WTC11 (cell line): ENCODE results near the gene MLH3. TPM values are rescaled to one million over a fixed set of nuclear protein-coding genes. Genes with fewer than 3 reads are reported as not detected.

Experiments
- ATAC-seq: fragments of 200-7000 bp; cut with Tn5 transposase; 2 replicates; pipeline ENCODE4 v1.10.0; 2021; ENCODE audit warnings: mild to moderate bottlenecking, moderate library complexity
- CTCF ChIA-PET: fragments of 300-600 bp; sonication (Branson Sonifier 250); formaldehyde crosslinking; loops from one replicate; lab custom pipeline; 2021; ENCODE audit warnings: antibody characterized with exemption; lab: Charles Lee
- POLR2A ChIA-PET: fragments of 350-600 bp; sonication (Branson Sonifier 250); formaldehyde crosslinking; loops from one replicate; lab custom pipeline; 2021; ENCODE audit warnings: antibody characterized with exemption; lab: Charles Lee
- DNase-seq: peaks from one replicate; pipeline ENCODE4 v3.0.0; 2021; ENCODE audit warnings: low spot score
- H3K27ac Mint-ChIP-seq: 2 replicates; pipeline ENCODE4 v1.8.0; 2021; ENCODE audit warnings: mixed read lengths
- H3K27me3 Mint-ChIP-seq: 2 replicates; pipeline ENCODE4 v1.8.0; 2021; ENCODE audit warnings: low read depth, mild to moderate bottlenecking, moderate library complexity, mixed read lengths
- H3K36me3 Mint-ChIP-seq: 2 replicates; pipeline ENCODE4 v1.8.0; 2021; ENCODE audit warnings: mixed read lengths
- H3K4me1 Mint-ChIP-seq: 2 replicates; pipeline ENCODE4 v1.8.0; 2022; ENCODE audit warnings: mixed read lengths
- H3K4me3 Mint-ChIP-seq: 2 replicates; pipeline ENCODE4 v1.8.0; 2021; ENCODE audit warnings: mild to moderate bottlenecking, moderate library complexity, mixed read lengths
- H3K9me3 Mint-ChIP-seq: 2 replicates; pipeline ENCODE4 v1.8.0; 2021; ENCODE audit warnings: mixed read lengths
- HMGA2 ChIP-seq: fragments of 250-450 bp; sonication (Bioruptor Pico); IDR thresholded peaks from 2 replicates; pipeline ENCODE4 v1.4.0; 2021; ENCODE audit warnings: mild to moderate bottlenecking, moderate library complexity
- NFYB ChIP-seq: sonication (generic); formaldehyde crosslinking; conservative IDR thresholded peaks from 2 replicates; pipeline ENCODE4 v1.8.0; 2022; ENCODE audit warnings: low read depth, missing genetic modification reagents
- RELA ChIP-seq: sonication (generic); formaldehyde crosslinking; IDR thresholded peaks from 2 replicates; pipeline ENCODE4 v1.8.1; 2022; ENCODE audit warnings: missing genetic modification reagents, mild to moderate bottlenecking, borderline replicate concordance
- TEAD1 ChIP-seq: sonication (generic); formaldehyde crosslinking; IDR thresholded peaks from 2 replicates; pipeline ENCODE4 v1.8.0; 2022; ENCODE audit warnings: mild to moderate bottlenecking, missing genetic modification reagents
- ZNF232 ChIP-seq: sonication (generic); formaldehyde crosslinking; IDR thresholded peaks from 2 replicates; pipeline ENCODE4 v1.8.0; 2022; ENCODE audit warnings: mild to moderate bottlenecking, missing genetic modification reagents
- ZNF416 ChIP-seq: fragments of 250-450 bp; sonication (Bioruptor Pico); IDR thresholded peaks from 2 replicates; pipeline ENCODE4 v1.9.0; 2021; ENCODE audit warnings: mild to moderate bottlenecking, inconsistent platforms
- total RNA-seq: library from RNA; stranded (reverse); gene quantifications from 3 replicates; pipeline ENCODE4 v1.2.3, GENCODE V29; 2021
- TF ChIP-seq, protein P1 (sequence below): sonication (generic); formaldehyde crosslinking; IDR thresholded peaks from 2 replicates; pipeline ENCODE4 v1.8.0; 2022; ENCODE audit warnings: mild to moderate bottlenecking, missing genetic modification reagents
- TF ChIP-seq, protein P2 (sequence below): fragments of 200-600 bp; IDR thresholded peaks from 2 replicates; pipeline ENCODE4 v1.8.0; 2022; ENCODE audit warnings: antibody characterized with exemption
- TF ChIP-seq, protein P3 (sequence below): sonication (generic); formaldehyde crosslinking; IDR thresholded peaks from 2 replicates; pipeline ENCODE4 v1.8.0; 2022; ENCODE audit warnings: mild to moderate bottlenecking, missing genetic modification reagents
- TF ChIP-seq, protein P4 (sequence below): sonication (generic); formaldehyde crosslinking; IDR thresholded peaks from 2 replicates; pipeline ENCODE4 v1.8.0; 2023; ENCODE audit warnings: mild to moderate bottlenecking, missing genetic modification reagents
- TF ChIP-seq, protein P5 (sequence below): sonication (generic); formaldehyde crosslinking; IDR thresholded peaks from 2 replicates; pipeline ENCODE4 v1.8.0; 2022; ENCODE audit warnings: missing genetic modification reagents

MLH3 gene
- total RNA-seq, 1 experiment from 2014 or later, result 16.7 TPM

DNA sequence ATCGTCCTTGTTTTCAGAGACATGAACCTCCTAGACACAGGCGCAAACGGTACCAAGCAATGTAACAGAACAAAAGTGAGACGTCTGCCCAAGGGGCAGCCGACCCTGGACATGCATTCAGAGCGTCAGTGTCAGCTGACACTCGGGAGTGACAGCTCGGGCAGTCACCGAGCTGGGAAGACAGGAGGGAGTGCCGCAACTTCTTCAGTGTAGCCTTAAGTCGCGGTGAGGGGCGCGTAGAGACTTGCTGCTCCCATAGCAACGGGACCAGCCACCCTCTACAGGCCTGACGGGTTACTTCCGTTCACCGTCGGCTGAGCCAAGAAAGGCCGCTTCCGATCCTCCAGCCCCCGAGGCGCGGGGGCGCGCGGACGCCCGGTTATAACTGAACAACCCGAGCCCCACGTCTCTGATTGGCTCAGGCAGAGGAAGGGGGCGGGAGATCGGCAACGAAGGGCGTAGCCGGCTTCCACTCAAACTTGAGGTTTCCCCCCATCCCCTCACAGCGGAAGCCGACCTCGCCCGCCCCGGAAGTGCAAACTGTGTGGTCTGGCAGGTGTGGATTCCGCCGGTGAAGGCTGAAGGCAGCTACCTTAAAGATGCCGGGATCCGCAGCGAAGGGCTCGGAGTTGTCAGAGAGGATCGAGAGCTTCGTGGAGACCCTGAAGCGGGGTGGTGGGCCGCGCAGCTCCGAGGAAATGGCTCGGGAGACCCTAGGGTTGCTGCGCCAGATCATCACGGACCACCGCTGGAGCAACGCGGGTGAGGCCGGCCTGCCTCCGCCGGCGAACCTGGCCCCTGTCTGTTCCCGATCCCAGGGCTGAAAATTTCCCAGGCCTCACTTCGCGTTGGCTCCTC, 48.6 kb downstream of the MLH3 start, which contains the start of gene EIF2B2 (continued):
- TF ChIP-seq TEAD1 (0 out of 2 replicates have a peak, but pooled peaks have one; percentile 35), NFYB (CRISPR knock-in tag) (peak; percentile 97), ZNF232 (CRISPR knock-in tag) (peak; percentile 40; the same call in 1 of the 2 replicates)
- TF ChIP-seq, protein P1, sequence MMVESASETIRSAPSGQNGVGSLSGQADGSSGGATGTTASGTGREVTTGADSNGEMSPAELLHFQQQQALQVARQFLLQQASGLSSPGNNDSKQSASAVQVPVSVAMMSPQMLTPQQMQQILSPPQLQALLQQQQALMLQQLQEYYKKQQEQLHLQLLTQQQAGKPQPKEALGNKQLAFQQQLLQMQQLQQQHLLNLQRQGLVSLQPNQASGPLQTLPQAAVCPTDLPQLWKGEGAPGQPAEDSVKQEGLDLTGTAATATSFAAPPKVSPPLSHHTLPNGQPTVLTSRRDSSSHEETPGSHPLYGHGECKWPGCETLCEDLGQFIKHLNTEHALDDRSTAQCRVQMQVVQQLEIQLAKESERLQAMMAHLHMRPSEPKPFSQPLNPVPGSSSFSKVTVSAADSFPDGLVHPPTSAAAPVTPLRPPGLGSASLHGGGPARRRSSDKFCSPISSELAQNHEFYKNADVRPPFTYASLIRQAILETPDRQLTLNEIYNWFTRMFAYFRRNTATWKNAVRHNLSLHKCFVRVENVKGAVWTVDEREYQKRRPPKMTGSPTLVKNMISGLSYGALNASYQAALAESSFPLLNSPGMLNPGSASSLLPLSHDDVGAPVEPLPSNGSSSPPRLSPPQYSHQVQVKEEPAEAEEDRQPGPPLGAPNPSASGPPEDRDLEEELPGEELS (CRISPR knock-in tag), result no peak

DNA sequence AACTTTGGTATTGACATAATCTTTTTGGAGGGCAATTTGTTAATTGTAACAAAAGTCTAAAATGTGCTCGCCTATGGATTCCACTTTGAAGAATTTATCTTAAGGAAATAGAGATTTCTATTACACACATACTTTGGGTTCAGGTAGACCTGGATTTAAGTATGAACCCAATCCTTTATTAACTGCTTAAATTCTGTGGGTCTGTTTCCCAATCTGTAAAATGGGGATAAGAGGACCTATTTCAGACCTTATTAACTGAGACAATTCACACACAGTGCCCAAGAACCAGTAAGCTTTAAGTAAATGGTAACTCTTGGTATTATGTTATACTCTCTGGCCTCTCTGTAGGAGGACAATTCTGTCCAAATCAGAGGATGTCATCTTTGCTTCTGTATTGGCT, 49.4 kb downstream of the MLH3 start:
- ATAC-seq (no peak), DNase-seq (no peak)
- H3K9me3 Mint-ChIP-seq, result peaks cover 4% of the 10 kb centered on the region
- TF ChIP-seq, protein P2, sequence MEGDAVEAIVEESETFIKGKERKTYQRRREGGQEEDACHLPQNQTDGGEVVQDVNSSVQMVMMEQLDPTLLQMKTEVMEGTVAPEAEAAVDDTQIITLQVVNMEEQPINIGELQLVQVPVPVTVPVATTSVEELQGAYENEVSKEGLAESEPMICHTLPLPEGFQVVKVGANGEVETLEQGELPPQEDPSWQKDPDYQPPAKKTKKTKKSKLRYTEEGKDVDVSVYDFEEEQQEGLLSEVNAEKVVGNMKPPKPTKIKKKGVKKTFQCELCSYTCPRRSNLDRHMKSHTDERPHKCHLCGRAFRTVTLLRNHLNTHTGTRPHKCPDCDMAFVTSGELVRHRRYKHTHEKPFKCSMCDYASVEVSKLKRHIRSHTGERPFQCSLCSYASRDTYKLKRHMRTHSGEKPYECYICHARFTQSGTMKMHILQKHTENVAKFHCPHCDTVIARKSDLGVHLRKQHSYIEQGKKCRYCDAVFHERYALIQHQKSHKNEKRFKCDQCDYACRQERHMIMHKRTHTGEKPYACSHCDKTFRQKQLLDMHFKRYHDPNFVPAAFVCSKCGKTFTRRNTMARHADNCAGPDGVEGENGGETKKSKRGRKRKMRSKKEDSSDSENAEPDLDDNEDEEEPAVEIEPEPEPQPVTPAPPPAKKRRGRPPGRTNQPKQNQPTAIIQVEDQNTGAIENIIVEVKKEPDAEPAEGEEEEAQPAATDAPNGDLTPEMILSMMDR, result no peak
- TF ChIP-seq, protein P3, sequence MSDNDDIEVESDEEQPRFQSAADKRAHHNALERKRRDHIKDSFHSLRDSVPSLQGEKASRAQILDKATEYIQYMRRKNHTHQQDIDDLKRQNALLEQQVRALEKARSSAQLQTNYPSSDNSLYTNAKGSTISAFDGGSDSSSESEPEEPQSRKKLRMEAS, result no peak
- TF ChIP-seq, protein P4, sequence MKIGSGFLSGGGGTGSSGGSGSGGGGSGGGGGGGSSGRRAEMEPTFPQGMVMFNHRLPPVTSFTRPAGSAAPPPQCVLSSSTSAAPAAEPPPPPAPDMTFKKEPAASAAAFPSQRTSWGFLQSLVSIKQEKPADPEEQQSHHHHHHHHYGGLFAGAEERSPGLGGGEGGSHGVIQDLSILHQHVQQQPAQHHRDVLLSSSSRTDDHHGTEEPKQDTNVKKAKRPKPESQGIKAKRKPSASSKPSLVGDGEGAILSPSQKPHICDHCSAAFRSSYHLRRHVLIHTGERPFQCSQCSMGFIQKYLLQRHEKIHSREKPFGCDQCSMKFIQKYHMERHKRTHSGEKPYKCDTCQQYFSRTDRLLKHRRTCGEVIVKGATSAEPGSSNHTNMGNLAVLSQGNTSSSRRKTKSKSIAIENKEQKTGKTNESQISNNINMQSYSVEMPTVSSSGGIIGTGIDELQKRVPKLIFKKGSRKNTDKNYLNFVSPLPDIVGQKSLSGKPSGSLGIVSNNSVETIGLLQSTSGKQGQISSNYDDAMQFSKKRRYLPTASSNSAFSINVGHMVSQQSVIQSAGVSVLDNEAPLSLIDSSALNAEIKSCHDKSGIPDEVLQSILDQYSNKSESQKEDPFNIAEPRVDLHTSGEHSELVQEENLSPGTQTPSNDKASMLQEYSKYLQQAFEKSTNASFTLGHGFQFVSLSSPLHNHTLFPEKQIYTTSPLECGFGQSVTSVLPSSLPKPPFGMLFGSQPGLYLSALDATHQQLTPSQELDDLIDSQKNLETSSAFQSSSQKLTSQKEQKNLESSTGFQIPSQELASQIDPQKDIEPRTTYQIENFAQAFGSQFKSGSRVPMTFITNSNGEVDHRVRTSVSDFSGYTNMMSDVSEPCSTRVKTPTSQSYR (CRISPR knock-in tag), result no peak
- TF ChIP-seq RELA (no peak), HMGA2 (CRISPR knock-in tag) (no peak), ZNF416 (CRISPR knock-in tag) (no peak)
- TF ChIP-seq, protein P5, sequence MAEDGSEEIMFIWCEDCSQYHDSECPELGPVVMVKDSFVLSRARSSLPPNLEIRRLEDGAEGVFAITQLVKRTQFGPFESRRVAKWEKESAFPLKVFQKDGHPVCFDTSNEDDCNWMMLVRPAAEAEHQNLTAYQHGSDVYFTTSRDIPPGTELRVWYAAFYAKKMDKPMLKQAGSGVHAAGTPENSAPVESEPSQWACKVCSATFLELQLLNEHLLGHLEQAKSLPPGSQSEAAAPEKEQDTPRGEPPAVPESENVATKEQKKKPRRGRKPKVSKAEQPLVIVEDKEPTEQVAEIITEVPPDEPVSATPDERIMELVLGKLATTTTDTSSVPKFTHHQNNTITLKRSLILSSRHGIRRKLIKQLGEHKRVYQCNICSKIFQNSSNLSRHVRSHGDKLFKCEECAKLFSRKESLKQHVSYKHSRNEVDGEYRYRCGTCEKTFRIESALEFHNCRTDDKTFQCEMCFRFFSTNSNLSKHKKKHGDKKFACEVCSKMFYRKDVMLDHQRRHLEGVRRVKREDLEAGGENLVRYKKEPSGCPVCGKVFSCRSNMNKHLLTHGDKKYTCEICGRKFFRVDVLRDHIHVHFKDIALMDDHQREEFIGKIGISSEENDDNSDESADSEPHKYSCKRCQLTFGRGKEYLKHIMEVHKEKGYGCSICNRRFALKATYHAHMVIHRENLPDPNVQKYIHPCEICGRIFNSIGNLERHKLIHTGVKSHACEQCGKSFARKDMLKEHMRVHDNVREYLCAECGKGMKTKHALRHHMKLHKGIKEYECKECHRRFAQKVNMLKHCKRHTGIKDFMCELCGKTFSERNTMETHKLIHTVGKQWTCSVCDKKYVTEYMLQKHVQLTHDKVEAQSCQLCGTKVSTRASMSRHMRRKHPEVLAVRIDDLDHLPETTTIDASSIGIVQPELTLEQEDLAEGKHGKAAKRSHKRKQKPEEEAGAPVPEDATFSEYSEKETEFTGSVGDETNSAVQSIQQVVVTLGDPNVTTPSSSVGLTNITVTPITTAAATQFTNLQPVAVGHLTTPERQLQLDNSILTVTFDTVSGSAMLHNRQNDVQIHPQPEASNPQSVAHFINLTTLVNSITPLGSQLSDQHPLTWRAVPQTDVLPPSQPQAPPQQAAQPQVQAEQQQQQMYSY (CRISPR knock-in tag), result no peak
- H3K4me1 Mint-ChIP-seq, result peaks cover 13% of the 10 kb centered on the region
- peaks cover 21% of the 10 kb centered on the region for H3K36me3 Mint-ChIP-seq
- CTCF ChIA-PET, result interaction anchor here (1.0 to 3.2 kb wide), 6 partner anchors 47 to 141 kb away, joined by 3 to 22 read pairs (median 4); partner anchors contain the start of genes PGF and RPS6KL1
- POLR2A ChIA-PET, result interaction anchor here (1.0 kb wide), 2 partner anchors 21 to 28 kb away, joined by 3 to 8 read pairs; no protein-coding TSS in a partner anchor
- peak overlapping the region; percentile 37; the same call in 1 of the 2 replicates for H3K27ac Mint-ChIP-seq
- no peaks in the 10 kb centered on the region for H3K27me3 Mint-ChIP-seq
- peak overlapping the region; percentile 90 for H3K4me3 Mint-ChIP-seq

DNA sequence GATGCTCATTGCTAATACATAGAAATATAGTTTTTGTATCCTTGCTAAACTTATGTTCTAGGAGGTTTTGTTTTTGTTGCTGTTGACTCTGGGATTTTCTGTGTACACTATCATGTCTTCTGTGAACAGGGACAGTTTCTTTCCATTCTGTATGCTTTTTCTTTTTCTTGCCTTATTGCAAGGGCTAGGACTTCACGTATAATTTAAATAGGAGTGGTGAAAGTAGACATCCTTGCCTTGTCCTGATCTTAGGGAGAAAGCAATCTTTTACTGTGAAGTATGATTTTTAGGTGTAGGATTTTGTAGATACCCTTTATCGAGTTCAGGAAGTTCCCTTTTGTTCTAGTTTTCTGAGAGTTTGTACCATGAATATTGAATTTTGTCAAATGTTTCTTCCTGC, 50.0 kb downstream of the MLH3 start:
- ATAC-seq (no peak), DNase-seq (no peak)
- CTCF ChIA-PET, result no interaction called here
- Mint-ChIP-seq H3K9me3 (peaks cover 4% of the 10 kb centered on the region), H3K36me3 (peaks cover 15% of the 10 kb centered on the region), H3K27me3 (no peaks in the 10 kb centered on the region), H3K4me1 (peaks cover 13% of the 10 kb centered on the region), H3K4me3 (peak overlapping the region; percentile 90), H3K27ac (no peak overlapping the region)
- POLR2A ChIA-PET, result no interaction called here
- TF ChIP-seq, protein P5 (CRISPR knock-in tag), result no peak
